Ramos (cell line): Measurements from ENCODE around the gene ENPP7.

ENCODE experiments used
- in situ Hi-C: fragments of 300-500 bp; cut with MboI; formaldehyde crosslinking; loops from one replicate; pipeline ENCODE4 v1.14.3; 2022; ENCODE audit warnings: low sequenced_read_pairs; ENCODE audit not compliant: unreplicated experiment

Gene ENPP7

GRCh38 chr17:79730437-79730768 lies 340 bp upstream of the ENPP7 start:
- in situ Hi-C loops, result no loop called here

DNA sequence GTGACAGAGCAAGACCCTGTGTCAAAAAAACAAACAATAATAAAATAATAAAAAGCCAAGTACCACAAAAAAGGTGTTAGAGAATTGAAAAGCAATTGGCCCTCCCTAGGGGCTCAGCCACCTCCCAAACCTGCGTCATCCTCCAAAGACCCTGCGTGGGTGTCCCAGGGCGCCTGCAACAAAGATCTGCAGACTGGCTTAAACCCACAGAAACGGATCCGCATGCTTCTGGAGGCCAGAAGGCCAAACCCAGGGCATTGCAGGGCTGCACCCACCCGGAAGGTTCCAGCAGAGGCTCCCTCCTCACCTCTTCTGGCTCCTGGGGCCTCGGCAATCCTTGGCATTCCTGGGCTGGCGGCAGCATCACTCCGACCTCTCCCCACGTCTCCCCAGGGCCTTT lies 1.5 kb downstream of the ENPP7 start:
- in situ Hi-C loops, result no loop called here

DNA sequence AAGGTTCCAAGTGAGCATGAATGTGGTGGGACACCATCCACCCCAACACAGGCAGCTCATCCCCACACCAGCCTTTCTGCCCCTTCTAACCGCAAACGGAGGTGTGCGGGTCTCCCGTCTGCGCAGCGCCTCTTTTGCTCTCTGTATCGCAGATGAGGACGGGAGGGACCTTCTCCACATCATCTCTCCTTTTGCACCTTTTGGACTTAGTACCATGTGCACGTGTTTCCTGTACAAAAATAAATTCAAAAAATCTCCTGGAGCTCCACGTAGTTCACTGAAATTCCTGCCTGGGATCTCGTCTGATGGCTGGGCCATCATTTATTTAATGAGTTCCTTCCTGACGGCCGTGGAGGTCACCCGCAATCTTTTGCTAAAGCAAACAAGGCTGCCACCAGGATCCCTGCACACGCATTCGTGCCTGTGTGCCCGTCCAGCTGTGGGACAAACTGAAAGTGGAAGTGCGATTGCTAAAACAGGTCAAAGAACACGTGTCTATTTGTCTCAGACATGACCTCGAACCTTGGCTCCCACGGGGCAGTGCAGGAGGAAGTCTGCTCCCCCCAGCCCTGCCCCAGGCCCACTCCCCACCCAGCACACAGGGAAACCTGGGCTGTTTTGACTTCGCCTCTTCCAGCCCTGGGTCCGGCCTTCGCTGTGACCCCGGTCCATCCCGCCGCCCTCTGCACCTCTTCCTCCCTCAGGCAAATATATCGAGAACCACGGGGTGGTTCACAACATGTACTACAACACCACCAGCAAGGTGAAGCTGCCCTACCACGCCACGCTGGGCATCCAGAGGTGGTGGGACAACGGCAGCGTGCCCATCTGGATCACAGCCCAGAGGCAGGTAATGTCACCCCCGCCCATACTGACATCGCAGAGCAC lies 2.3 kb downstream of the ENPP7 start:
- in situ Hi-C loops, result no loop called here

- in situ Hi-C loops, result no loop called here
These were observed 2.9 kb downstream of the ENPP7 start for GRCh38 chr17:79733692-79734070.

DNA sequence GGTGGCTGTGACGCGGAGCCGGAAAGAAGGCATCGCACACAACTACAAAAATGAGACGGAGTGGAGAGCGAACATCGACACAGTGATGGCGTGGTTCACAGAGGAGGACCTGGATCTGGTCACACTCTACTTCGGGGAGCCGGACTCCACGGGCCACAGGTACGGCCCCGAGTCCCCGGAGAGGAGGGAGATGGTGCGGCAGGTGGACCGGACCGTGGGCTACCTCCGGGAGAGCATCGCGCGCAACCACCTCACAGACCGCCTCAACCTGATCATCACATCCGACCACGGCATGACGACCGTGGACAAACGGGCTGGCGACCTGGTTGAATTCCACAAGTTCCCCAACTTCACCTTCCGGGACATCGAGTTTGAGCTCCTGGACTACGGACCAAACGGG lies 4.4 kb downstream of the ENPP7 start:
- in situ Hi-C loops, result no loop called here

GRCh38 chr17:79737046-79737921 lies 6.5 kb downstream of the ENPP7 start:
- in situ Hi-C loops, result no loop called here

GRCh38 chr17:79737922-79738578 lies 7.3 kb downstream of the ENPP7 start:
- in situ Hi-C loops, result no loop called here

GRCh38 chr17:79738643-79739042 lies 7.9 kb downstream of the ENPP7 start:
- in situ Hi-C loops, result no loop called here

DNA sequence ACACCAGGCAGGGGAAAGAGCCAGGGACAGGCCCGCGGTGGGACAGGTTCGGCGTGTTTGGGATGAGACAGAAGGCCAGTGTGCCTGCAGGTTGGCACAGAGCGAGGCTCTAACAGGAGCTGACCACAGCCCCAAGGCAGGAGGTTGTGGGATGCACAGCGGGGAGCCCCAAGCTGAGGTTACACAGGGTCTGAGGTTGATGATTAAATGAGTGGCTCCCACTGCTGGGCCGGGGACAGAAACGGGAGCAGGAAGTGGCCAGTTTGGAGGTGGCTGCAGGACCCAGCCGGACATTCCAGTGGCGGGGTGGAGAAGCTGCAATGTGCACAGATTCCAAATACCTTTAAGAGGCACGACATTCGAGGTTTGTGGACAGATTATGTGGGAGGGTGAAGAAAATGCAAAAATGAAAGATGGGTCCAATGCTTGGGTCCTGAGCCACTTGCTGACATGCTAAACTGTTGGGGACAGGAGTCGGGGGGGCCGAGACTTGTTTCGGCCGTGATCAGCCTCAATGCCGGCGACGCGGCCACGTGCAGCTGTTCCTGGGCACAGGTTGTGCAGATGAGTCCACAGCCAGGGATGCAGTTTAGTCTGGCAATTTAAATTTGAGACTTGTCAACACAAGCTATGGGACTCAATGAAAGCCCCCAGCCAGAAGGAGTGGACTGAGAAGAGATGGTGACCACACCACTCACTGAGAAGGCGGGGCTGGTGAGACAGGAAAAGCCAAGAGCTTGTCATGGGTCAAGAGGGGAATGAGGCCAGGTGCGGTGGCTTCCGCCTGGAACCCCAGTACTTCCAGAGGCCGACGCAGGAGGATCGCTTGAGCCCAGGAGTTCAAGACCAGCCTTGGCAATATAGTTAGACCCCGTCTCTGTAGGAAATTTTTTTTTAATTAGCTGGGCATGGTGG lies 8.7 kb downstream of the ENPP7 start:
- in situ Hi-C loops, result no loop called here

- in situ Hi-C loops, result no loop called here
These were observed 9.7 kb downstream of the ENPP7 start for GRCh38 chr17:79740413-79740812.

DNA sequence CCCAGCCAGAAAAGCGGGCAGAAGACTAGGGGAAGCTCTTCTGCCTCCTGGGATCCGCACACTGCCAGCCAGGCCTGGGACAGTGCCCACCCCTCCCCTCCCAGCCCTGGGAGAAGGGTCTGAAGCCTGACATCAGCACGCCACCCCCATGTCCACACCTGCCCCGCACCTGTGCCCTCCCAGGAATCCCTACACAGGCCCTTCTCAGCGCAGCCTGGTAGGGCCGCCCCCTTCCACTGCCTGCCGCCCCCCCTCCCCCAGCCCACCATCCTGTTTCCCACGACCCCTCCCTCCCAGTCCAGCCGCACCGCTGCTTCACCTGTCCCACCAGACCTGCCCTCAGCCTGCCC lies 10.6 kb downstream of the ENPP7 start:
- in situ Hi-C loops, result no loop called here

DNA sequence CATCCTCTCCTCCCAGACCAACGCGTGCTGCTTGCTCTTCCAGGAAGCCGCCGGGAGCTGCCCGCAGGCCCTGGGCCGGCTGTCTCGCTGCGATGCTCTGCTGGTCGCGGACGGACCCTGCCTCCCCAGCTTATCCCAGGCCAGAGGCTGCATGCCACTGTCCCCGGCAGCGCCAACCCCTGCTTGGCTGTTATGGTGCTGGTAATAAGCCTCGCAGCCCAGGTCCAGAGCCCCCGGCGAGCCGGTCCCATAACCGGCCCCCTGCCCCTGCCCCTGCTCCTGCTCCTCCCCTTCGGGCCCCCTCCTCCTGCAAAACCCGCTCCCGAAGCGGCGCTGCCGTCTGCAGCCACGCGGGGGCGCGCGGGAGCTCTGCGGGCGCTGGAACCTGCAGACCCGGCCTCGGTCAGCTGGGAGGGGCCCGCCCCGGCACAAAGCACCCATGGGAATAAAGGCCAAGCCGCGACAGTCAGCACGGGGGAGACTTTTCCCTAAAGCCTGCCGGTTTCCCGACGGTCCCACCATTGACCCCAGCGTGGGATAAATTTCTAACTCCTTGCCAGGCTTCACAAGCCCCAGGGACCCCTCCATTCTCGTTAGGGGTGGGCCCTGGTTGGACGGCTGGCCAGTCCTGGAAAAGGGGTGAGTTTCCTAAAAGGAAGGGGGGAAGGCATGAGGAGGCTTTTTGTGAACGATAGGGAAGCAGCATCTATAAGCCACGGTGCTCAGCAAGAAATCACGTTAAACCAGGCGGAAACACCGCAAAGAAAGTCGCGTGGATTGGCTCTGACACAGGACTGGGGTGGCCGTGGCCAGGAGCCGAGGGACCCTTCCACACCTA lies 11.2 kb downstream of the ENPP7 start:
- in situ Hi-C loops, result no loop called here

- in situ Hi-C loops, result no loop called here
These were observed 11.8 kb downstream of the ENPP7 start for GRCh38 chr17:79742589-79742918.

DNA sequence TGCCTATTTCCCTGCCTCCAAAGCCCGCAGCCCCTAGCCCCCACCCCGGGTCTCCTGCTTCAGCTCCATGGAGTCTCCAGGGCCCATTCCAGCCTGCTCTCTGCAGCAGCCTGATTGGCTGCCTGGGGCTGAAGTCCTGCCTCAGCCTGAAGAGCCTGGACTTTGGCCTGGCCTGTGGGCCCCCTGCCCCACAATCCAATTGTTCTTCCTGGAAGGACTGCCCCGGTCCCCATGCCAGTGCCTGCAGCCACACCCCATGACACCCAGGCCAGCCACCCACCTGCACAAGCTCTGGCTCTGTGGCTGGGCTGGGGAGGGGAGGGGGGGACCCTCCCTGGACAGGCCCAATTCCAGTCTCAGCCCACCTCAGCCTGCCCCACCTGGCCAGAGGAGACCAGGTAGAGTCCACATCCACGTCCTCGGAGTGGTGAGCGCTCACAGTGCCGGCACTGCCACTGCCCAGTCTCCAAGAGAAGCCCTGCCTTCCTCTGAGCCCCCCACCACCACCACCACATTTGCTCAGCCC lies 12.3 kb downstream of the ENPP7 start:
- in situ Hi-C loops, result no loop called here

- in situ Hi-C loops, result no loop called here
These were observed 12.9 kb downstream of the ENPP7 start for GRCh38 chr17:79743614-79744013.

GRCh38 chr17:79745641-79746105 lies 14.9 kb downstream of the ENPP7 start:
- in situ Hi-C loops, result no loop called here

DNA sequence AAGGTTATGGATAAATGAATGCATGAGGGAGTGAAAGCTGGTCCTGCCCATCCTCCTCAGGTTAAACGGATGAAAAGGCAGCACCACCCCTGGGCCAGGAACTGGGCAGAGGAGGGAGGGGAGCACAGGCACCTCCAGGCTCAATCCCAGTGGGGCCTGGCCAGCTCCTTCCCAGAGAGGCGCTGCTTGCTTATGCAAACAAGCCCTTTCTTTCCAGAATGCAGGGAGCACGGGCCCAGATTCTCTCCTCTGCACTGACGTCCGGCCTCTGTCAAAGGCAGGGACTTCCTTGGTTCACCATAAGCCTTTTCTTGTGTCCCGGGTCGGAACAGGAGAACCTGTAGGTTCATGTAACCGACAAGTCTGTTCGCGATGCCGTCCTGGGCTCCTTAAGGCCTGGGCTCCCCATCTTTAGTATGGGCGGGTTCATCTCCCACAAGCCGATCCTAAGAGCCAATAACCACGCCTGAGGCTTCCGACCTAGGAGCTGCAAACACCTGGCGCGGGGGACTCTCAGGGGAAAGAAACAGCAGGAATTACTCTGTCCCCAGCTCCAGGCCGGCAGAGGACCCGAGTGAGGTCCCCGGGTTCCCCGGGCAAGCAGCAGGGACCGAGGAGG lies 16.3 kb downstream of the ENPP7 start:
- in situ Hi-C loops, result no loop called here

DNA sequence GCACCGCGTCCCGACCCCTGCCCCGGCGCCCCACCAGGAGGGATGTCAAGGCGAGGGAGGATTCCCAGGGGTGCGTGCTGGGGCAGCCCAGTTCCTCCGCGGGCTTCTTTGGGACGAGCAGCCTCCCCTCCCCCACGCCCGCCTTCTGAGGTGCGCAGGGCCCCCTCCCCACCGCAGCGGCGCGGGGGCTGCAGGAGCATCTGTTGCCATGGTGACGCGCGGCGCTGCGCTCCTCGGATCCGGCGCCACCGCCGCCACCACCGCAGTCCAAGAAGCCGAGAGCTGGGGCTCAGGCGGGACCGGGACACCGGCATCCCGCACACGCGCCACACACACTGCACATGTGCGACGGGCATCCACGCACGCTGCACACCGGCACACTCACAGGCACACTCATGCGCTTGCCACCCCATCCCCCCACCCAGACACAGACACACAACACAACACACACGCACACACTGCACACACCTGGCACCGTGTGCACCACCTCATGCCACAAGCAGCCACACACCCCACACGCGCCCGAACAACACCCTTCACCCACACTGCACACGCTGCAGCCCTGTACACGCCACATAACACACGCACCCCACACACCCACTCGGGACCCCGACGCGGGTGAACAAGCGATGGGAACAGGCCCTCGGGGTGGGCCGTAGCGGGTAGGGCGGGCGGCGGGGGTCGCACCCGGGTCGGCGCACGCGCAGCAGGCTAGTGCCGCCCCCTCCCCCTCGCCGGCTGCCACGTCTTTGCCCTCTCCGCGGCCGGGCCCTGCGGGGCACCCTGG lies 17.0 kb downstream of the ENPP7 start:
- in situ Hi-C loops, result no loop called here
